Esophagus squamous epithelium (tissue), 5 donors: ENCODE results near the gene C5AR2. TPM values are rescaled to one million over a fixed set of nuclear protein-coding genes. Genes with fewer than 3 reads are reported as not detected.

Experiments
- DNase-seq: peaks from one replicate; lab custom pipeline; 2025; lab: John Stamatoyannopoulos, UW
- H3K27ac ChIP-seq, 4 donors: fragments of 200-600 bp; sonication (generic); one replicate each; pipeline ENCODE4 v1.5.1; 2016 to 2019; ENCODE audit warnings: mild to moderate bottlenecking in 1 of 4
- H3K27me3 ChIP-seq, 4 donors: fragments of 200-600 bp; sonication (generic); 1 replicate in 3 of 4; 2 replicates in 1 of 4; pipeline versions ENCODE4 v1.5.1 to v1.6.0; 2017 to 2021; ENCODE audit warnings: antibody characterized with exemption in 1 of 4
- H3K36me3 ChIP-seq, 3 donors: fragments of 200-600 bp; sonication (generic); one replicate each; pipeline ENCODE4 v1.5.1; 2016 to 2019
- H3K4me1 ChIP-seq, 3 donors: fragments of 200-600 bp; sonication (generic); one replicate each; pipeline ENCODE4 v1.5.1; 2017 to 2019
- H3K4me3 ChIP-seq, 4 donors: fragments of 200-600 bp; sonication (generic); 1 replicate in 3 of 4; 2 replicates in 1 of 4; pipeline ENCODE4 v1.5.1; 2016 to 2019; ENCODE audit warnings: mild to moderate bottlenecking in 2 of 4, moderate library complexity in 1 of 4
- H3K9me3 ChIP-seq, 3 donors: fragments of 200-600 bp; sonication (generic); one replicate each; pipeline ENCODE4 v1.5.1; 2016 to 2019
- CTCF ChIP-seq, 6 experiments: fragments of 450-650 bp in 4 of 6; fragments of 200-600 bp in 2 of 6; sonication (generic) in 2 of 6; IDR thresholded peaks; one replicate each; pipeline ENCODE4 v1.5.1; 2016 to 2019; ENCODE audit warnings: antibody characterized with exemption in 6 of 6, mild to moderate bottlenecking in 4 of 6, moderate library complexity in 4 of 6
- POLR2A ChIP-seq, 4 donors: fragments of 450-650 bp; IDR thresholded peaks; one replicate each; pipeline ENCODE4 v1.6.1; 2017; ENCODE audit warnings: antibody characterized with exemption in 4 of 4, mild to moderate bottlenecking in 4 of 4, moderate library complexity in 3 of 4
- WGBS, 2 donors: methylation state at CpG; one replicate each; pipeline ENCODE4 v1.1.5; 2018; 5-methylcytosine and 5-hydroxymethylcytosine counted together
- intact Hi-C: fragments of 100-400 bp; cut with DNase I; formaldehyde crosslinking; loops from one replicate; pipeline ENCODE4 v1.15.0; 2022
- total RNA-seq, 4 donors: library from RNA; depleted of rRNA; stranded (reverse); fragments of >200 nt; gene quantifications; one replicate each; pipeline ENCODE4 v1.1.0, GENCODE V29; 2016
- donor health status: DM: yes; HTN: yes; CAD: no.

Gene C5AR2
- total RNA-seq, 4 donors from 2014 or later, result 0.21 to 1.3 (median 0.63) TPM

GRCh38 chr19:47389150-47389556, 57.2 kb downstream of the C5AR2 start:
- no peak for DNase-seq
- peak overlapping the region in 1 of 4 donors; percentile 39 for H3K27ac ChIP-seq
- no peaks in the 10 kb centered on the region for H3K36me3 ChIP-seq
- H3K9me3 ChIP-seq, result no peaks in the 10 kb centered on the region
- no peak for TF ChIP-seq CTCF (IDR thresholded peaks at IDR 0.05)
- TF ChIP-seq POLR2A (IDR thresholded peaks at IDR 0.05), result no peak
- 47 to 53% methylated on average over 8 to 9 of the region's 9 CpGs for WGBS, 2 donors
- H3K4me1 ChIP-seq, result no peaks in the 10 kb centered on the region
- intact Hi-C loops, result no loop called here
- H3K4me3 ChIP-seq, result no peak overlapping the region
- no peaks in the 10 kb centered on the region for H3K27me3 ChIP-seq

DNA sequence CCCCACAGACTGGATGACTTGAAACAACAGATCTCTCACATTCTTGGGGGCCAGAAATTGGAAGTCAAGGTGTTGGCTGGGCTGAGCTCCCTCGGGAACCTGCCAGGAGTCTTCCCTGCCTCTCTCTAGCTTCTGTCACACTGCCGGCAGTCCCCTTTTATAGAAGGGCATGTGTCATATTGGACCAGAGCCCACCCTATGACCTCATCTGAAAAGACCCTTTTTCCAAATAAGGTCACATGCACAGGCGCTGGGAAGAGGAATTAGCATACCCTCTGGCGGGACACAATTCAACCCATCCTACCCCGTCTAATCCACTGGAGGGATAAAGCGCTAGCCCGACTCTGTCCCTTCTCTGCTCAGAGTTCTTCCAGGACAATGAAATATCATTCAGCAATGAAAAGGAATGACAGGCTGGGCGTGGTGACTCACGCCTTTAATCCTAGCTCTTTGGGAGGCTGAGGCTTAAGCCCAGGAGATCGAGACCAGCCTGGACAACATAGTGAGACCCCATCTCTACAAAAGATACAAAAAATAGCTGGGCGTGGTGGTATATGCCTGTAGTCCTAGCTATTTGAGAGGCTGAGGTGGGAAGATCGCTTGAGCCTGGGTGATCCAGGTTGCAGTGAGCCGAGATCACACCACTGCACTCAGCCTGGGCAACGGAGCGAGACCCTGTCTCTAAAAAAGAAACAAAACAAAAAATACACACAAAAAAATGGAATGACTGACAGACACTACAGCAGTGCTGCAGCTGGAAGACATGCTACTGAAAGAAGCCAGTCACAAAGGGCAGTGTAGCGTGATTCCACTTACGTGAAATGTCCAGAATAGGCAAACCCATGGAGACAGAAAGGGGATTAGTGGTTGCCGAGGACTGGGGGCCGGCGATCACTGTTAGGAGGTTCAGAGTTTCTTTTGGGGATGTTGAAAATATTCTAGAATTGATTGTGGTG, 58.8 kb downstream of the C5AR2 start:
- Histone ChIP-seq H3K27me3 (no peaks in the 10 kb centered on the region), H3K36me3 (no peaks in the 10 kb centered on the region), H3K4me1 (no peaks in the 10 kb centered on the region), H3K27ac (no peak overlapping the region), H3K4me3 (no peak overlapping the region), H3K9me3 (no peaks in the 10 kb centered on the region)
- intact Hi-C loops, result no loop called here
- TF ChIP-seq POLR2A (IDR thresholded peaks at IDR 0.05) (no peak), CTCF (IDR thresholded peaks at IDR 0.05) (no peak)
- 58 to 69% methylated on average over 16 to 18 of the region's 20 CpGs for WGBS, 2 donors
- DNase-seq, result no peak

GRCh38 chr19:47391510-47392223, 59.7 kb downstream of the C5AR2 start:
- TF ChIP-seq POLR2A (IDR thresholded peaks at IDR 0.05) (no peak), CTCF (IDR thresholded peaks at IDR 0.05) (peak; percentile 68 to 91 (median 82))
- 30 to 33% methylated on average over 11 to 15 of the region's 15 CpGs for WGBS, 2 donors
- intact Hi-C loops, result no loop called here
- no peaks in the 10 kb centered on the region for H3K9me3 ChIP-seq
- no peak overlapping the region for H3K4me3 ChIP-seq
- H3K4me1 ChIP-seq, result no peaks in the 10 kb centered on the region
- no peaks in the 10 kb centered on the region for H3K36me3 ChIP-seq
- no peak overlapping the region for H3K27ac ChIP-seq
- peak; percentile 21 for DNase-seq
- H3K27me3 ChIP-seq, result no peaks in the 10 kb centered on the region

Other genes with a start within 250 kb of the C5AR2 start
- gene ZC3H4, start 218.4 kb upstream of the C5AR2 start, total RNA-seq, result 10 to 100 TPM; 16.4 to 26.2 (median 20.1) TPM
- gene SAE1, start 201.3 kb upstream of the C5AR2 start, total RNA-seq, result 10 to 100 TPM; 31.8 to 73.5 (median 62.1) TPM
- gene BBC3, start 101.0 kb upstream of the C5AR2 start, total RNA-seq, result 1 to 10 TPM in 3 of 4 donors, under 1 TPM in 1; 0.48 to 3.2 (median 2.6) TPM
- gene CCDC9, start 75.7 kb upstream of the C5AR2 start, total RNA-seq, result 10 to 100 TPM in 2 of 4 donors, 1 to 10 TPM in 2; 6.6 to 16.8 (median 10.5) TPM
- 1 to 10 TPM; 1.4 to 8.2 (median 3.5) TPM for gene INAFM1, start 57.3 kb upstream of the C5AR2 start, total RNA-seq
- gene C5AR1, start 22.3 kb upstream of the C5AR2 start, total RNA-seq, result 1 to 10 TPM in 3 of 4 donors, under 1 TPM in 1; 0.87 to 3.2 (median 2.3) TPM
- gene DHX34, start 17.1 kb downstream of the C5AR2 start, total RNA-seq, result 10 to 100 TPM; 10.7 to 20.8 (median 17.7) TPM
- 10 to 100 TPM in 1 of 4 donors, 1 to 10 TPM in 3; 1.0 to 13.5 (median 3.9) TPM for gene MEIS3, start 87.4 kb downstream of the C5AR2 start, total RNA-seq
- 1 to 10 TPM in 2 of 4 donors, under 1 TPM in 1, not detected in 1; 0.08 to 5.0 (median 3.6) TPM for gene SLC8A2, start 139.7 kb downstream of the C5AR2 start, total RNA-seq
- gene KPTN, start 152.0 kb downstream of the C5AR2 start, total RNA-seq, result 1 to 10 TPM; 5.6 to 9.4 (median 8.4) TPM
- gene NAPA, start 182.9 kb downstream of the C5AR2 start, total RNA-seq, result 100 to 1,000 TPM; 106 to 178 (median 125) TPM
- gene ZNF541, start 241.0 kb downstream of the C5AR2 start, total RNA-seq, result under 1 TPM in 1 of 4 donors, not detected in 3; 0.04 TPM